A549 treated with CORT108297 at 1 μM for 4 hours (cell line): ENCODE results near the gene OR4F15. TPM values are rescaled to one million over a fixed set of nuclear protein-coding genes. Genes with fewer than 3 reads are reported as not detected.

ENCODE experiments used
- total RNA-seq: library from RNA; stranded (reverse); fragments of 200-300 nt; extraction: Qiagen RNA extraction; gene quantifications from 5 replicates; pipeline ENCODE4 v1.2.3, GENCODE V29; 2022

Gene OR4F15
- not detected in 5 replicates for total RNA-seq

GRCh38 chr15:101811902-101812301 is at the start of gene OR4F15:
Gene OR4F15 (plus strand): TSS chr15:101812202. CDS start chr15:101818187, 5,985 bp downstream.

GRCh38 chr15:101803209-101803608 is 8.8 kb upstream of the OR4F15 start, which contains the start of gene OR4F6:
Gene OR4F6 (plus strand): TSS chr15:101803509. CDS start chr15:101805720, 2,211 bp downstream.

Other genes with a start within 250 kb of the OR4F15 start
- gene TM2D3, start 159.8 kb upstream of the OR4F15 start, total RNA-seq = 28.4 to 33.0 TPM (median 30.6 TPM) in 5 replicates
- gene TARS3, start 87.7 kb upstream of the OR4F15 start, total RNA-seq = 5.9 to 8.0 TPM (median 6.8 TPM) in 5 replicates
- gene OR4F6, start 8.7 kb upstream of the OR4F15 start, total RNA-seq = not detected in 5 replicates